ENCODE data around the gene NDUFB10.
"Not testable (repeated sequence)": the region's sequence is repeated elsewhere in the genome, so short reads cannot be mapped to it uniquely, and the experiment has no call there.

Gene NDUFB10

GRCh38 chr16:1936945-1937479 is 22.3 kb upstream of the NDUFB10 start:
- Histone ChIP-seq H2AK5ac (ENCODE audit: low read length) (no peak overlapping the region), H4K12ac (ENCODE audit: low read depth, low read length) (no peak overlapping the region), H3K23ac (ENCODE audit: low read length) (no peak overlapping the region), H3K4me3 (ENCODE audit: low read depth, low read length) (no peak overlapping the region), H2BK12ac (ENCODE audit: low read length) (no peak overlapping the region), H3K4ac (ENCODE audit: low read depth, low read length) (no peak overlapping the region), H3K14ac (ENCODE audit: low read length) (no peak overlapping the region), H3K36me3 (ENCODE audit: control insufficient read depth in 1 of 2, insufficient read depth in 2 of 2, low read length in 2 of 2) (peaks cover 24 to 27% of the 10 kb centered on the region in 2 experiments), H4K91ac (ENCODE audit: low read depth, low read length) (no peak overlapping the region), H3K79me1 (ENCODE audit: low read length) (no peaks in the 10 kb centered on the region), H3K4me2 (ENCODE audit: low read length) (no peak overlapping the region), H3K79me2 (ENCODE audit: control insufficient read depth, insufficient read depth, low read length, poor library complexity) (no peaks in the 10 kb centered on the region), H3K4me1 (ENCODE audit: control insufficient read depth in 1 of 2, insufficient read depth in 2 of 2, low read length in 2 of 2) (peaks cover 16 to 18% of the 10 kb centered on the region in 2 experiments), H2BK5ac (ENCODE audit: low read depth, low read length, poor library complexity) (no peak overlapping the region), H3K9ac (ENCODE audit: low read length) (no peak overlapping the region), H3K27ac (ENCODE audit: low read depth, low read length) (no peak overlapping the region), H3K18ac (ENCODE audit: low read length) (no peak overlapping the region), H3K9me3 (ENCODE audit: insufficient read depth, low read depth, low read length) (no peaks in the 10 kb centered on the region), H4K8ac (ENCODE audit: low read depth, low read length) (no peak overlapping the region), H2AFZ (ENCODE audit: insufficient read depth, low read length, poor library complexity) (no peak overlapping the region), H2BK120ac (ENCODE audit: insufficient read depth, low read length, poor library complexity) (no peak overlapping the region), H3K27me3 (ENCODE audit: insufficient read depth, low read length) (no peaks in the 10 kb centered on the region)
- no peak for DNase-seq
- no CpG with 5 or more reads among the region's 11 CpGs for WGBS (ENCODE audit: extremely low coverage, insufficient coverage, insufficient read length)

GRCh38 chr16:1938316-1938715 is 21.0 kb upstream of the NDUFB10 start:
- Histone ChIP-seq H2BK12ac (ENCODE audit: low read length) (no peak overlapping the region), H2BK5ac (ENCODE audit: low read depth, low read length, poor library complexity) (no peak overlapping the region), H3K4me1 (ENCODE audit: control insufficient read depth in 1 of 2, insufficient read depth in 2 of 2, low read length in 2 of 2) (peaks cover 22 to 24% of the 10 kb centered on the region in 2 experiments), H3K79me1 (ENCODE audit: low read length) (peaks cover 6% of the 10 kb centered on the region), H4K91ac (ENCODE audit: low read depth, low read length) (no peak overlapping the region), H3K27me3 (ENCODE audit: insufficient read depth, low read length) (no peaks in the 10 kb centered on the region), H4K8ac (ENCODE audit: low read depth, low read length) (no peak overlapping the region), H3K36me3 (ENCODE audit: control insufficient read depth in 1 of 2, insufficient read depth in 2 of 2, low read length in 2 of 2) (peaks cover 24 to 27% of the 10 kb centered on the region in 2 experiments), H3K23ac (ENCODE audit: low read length) (no peak overlapping the region), H2AFZ (ENCODE audit: insufficient read depth, low read length, poor library complexity) (no peak overlapping the region), H3K4me2 (ENCODE audit: low read length) (no peak overlapping the region), H3K27ac (ENCODE audit: low read depth, low read length) (no peak overlapping the region), H4K12ac (ENCODE audit: low read depth, low read length) (no peak overlapping the region), H3K14ac (ENCODE audit: low read length) (no peak overlapping the region), H3K4ac (ENCODE audit: low read depth, low read length) (no peak overlapping the region), H2BK120ac (ENCODE audit: insufficient read depth, low read length, poor library complexity) (no peak overlapping the region), H3K9ac (ENCODE audit: low read length) (no peak overlapping the region), H3K79me2 (ENCODE audit: control insufficient read depth, insufficient read depth, low read length, poor library complexity) (peaks cover 3% of the 10 kb centered on the region), H3K9me3 (ENCODE audit: insufficient read depth, low read depth, low read length) (no peaks in the 10 kb centered on the region), H3K4me3 (ENCODE audit: low read depth, low read length) (peak overlapping the region; percentile 34), H3K18ac (ENCODE audit: low read length) (no peak overlapping the region), H2AK5ac (ENCODE audit: low read length) (no peak overlapping the region)
- no peak for DNase-seq
- WGBS (ENCODE audit: extremely low coverage, insufficient coverage, insufficient read length): no CpG with 5 or more reads among the region's 10 CpGs

DNA sequence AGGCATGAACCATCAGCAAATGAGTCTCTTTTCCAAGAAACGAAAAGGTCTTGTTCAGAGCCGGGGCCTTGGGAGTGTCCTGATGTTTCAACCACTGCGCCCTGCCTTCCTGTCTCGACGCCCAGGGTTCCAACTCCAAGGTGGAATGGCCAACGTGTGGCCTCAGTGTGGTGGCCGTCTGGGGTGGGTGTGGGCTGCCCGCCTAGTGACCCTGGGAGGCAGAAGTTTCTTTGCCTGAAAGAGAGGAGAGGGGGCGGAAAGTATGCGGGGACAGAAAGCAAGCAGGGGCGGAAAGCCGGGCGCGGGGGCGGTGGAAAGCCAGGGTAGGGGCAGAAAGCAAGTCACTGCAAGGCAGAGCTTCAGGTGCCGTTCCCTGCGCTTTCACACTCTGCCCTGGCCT is 20.4 kb upstream of the NDUFB10 start:
- no peak for DNase-seq
- Histone ChIP-seq H3K79me1 (ENCODE audit: low read length) (peaks cover 7% of the 10 kb centered on the region), H3K36me3 (ENCODE audit: control insufficient read depth in 1 of 2, insufficient read depth in 2 of 2, low read length in 2 of 2) (peaks cover 24 to 27% of the 10 kb centered on the region in 2 experiments), H2BK120ac (ENCODE audit: insufficient read depth, low read length, poor library complexity) (no peak overlapping the region), H3K27me3 (ENCODE audit: insufficient read depth, low read length) (no peaks in the 10 kb centered on the region), H3K9me3 (ENCODE audit: insufficient read depth, low read depth, low read length) (no peaks in the 10 kb centered on the region), H3K4me3 (ENCODE audit: low read depth, low read length) (no peak overlapping the region), H3K4me2 (ENCODE audit: low read length) (no peak overlapping the region), H3K4me1 (ENCODE audit: control insufficient read depth in 1 of 2, insufficient read depth in 2 of 2, low read length in 2 of 2) (peaks cover 22 to 26% of the 10 kb centered on the region in 2 experiments), H2AFZ (ENCODE audit: insufficient read depth, low read length, poor library complexity) (no peak overlapping the region), H3K27ac (ENCODE audit: low read depth, low read length) (no peak overlapping the region), H2BK5ac (ENCODE audit: low read depth, low read length, poor library complexity) (no peak overlapping the region), H4K8ac (ENCODE audit: low read depth, low read length) (no peak overlapping the region), H4K12ac (ENCODE audit: low read depth, low read length) (no peak overlapping the region), H3K18ac (ENCODE audit: low read length) (no peak overlapping the region), H3K79me2 (ENCODE audit: control insufficient read depth, insufficient read depth, low read length, poor library complexity) (peaks cover 3% of the 10 kb centered on the region), H2AK5ac (ENCODE audit: low read length) (no peak overlapping the region), H3K23ac (ENCODE audit: low read length) (no peak overlapping the region), H3K9ac (ENCODE audit: low read length) (no peak overlapping the region), H3K14ac (ENCODE audit: low read length) (no peak overlapping the region), H3K4ac (ENCODE audit: low read depth, low read length) (no peak overlapping the region), H4K91ac (ENCODE audit: low read depth, low read length) (no peak overlapping the region), H2BK12ac (ENCODE audit: low read length) (no peak overlapping the region)
- WGBS (ENCODE audit: extremely low coverage, insufficient coverage, insufficient read length): no CpG with 5 or more reads among the region's 17 CpGs

- not testable (repeated sequence) for H3K4me2 ChIP-seq (ENCODE audit: low read length); H3K9me3 ChIP-seq (ENCODE audit: insufficient read depth, low read depth, low read length); H4K8ac ChIP-seq (ENCODE audit: low read depth, low read length); H2AFZ ChIP-seq (ENCODE audit: insufficient read depth, low read length, poor library complexity); H3K14ac ChIP-seq (ENCODE audit: low read length); H3K27me3 ChIP-seq (ENCODE audit: insufficient read depth, low read length); H2BK120ac ChIP-seq (ENCODE audit: insufficient read depth, low read length, poor library complexity); H3K18ac ChIP-seq (ENCODE audit: low read length); H3K4ac ChIP-seq (ENCODE audit: low read depth, low read length); H2BK5ac ChIP-seq (ENCODE audit: low read depth, low read length, poor library complexity); H3K27ac ChIP-seq (ENCODE audit: low read depth, low read length); H2BK12ac ChIP-seq (ENCODE audit: low read length); H3K23ac ChIP-seq (ENCODE audit: low read length); DNase-seq; H3K4me3 ChIP-seq (ENCODE audit: low read depth, low read length); H3K79me1 ChIP-seq (ENCODE audit: low read length); H4K91ac ChIP-seq (ENCODE audit: low read depth, low read length); H2AK5ac ChIP-seq (ENCODE audit: low read length); H4K12ac ChIP-seq (ENCODE audit: low read depth, low read length); H3K9ac ChIP-seq (ENCODE audit: low read length); H3K79me2 ChIP-seq (ENCODE audit: control insufficient read depth, insufficient read depth, low read length, poor library complexity)
- Histone ChIP-seq H3K36me3 (ENCODE audit: control insufficient read depth in 1 of 2, insufficient read depth in 2 of 2, low read length in 2 of 2) (peaks cover 24 to 27% of the 10 kb centered on the region in 2 experiments), H3K4me1 (ENCODE audit: control insufficient read depth in 1 of 2, insufficient read depth in 2 of 2, low read length in 2 of 2) (peaks cover 22 to 26% of the 10 kb centered on the region in 2 experiments)
- WGBS (ENCODE audit: extremely low coverage, insufficient coverage, insufficient read length): no CpG with 5 or more reads among the region's 8 CpGs
These were observed 19.5 kb upstream of the NDUFB10 start for GRCh38 chr16:1939833-1940232.
